Right lobe of liver (tissue), 6 donors: ENCODE results near the gene PIK3R5. TPM values are rescaled to one million over a fixed set of nuclear protein-coding genes. Genes with fewer than 3 reads are reported as not detected.

Experiments used
- ATAC-seq, 4 donors: fragments of 200-7000 bp; cut with Tn5 transposase; one replicate each; pipeline ENCODE4 v1.9.1; 2020; ENCODE audit warnings: mild to moderate bottlenecking in 4 of 4, moderate library complexity in 4 of 4
- DNase-seq, 3 donors: peaks; one replicate each; pipeline ENCODE4 v3.0.0-alpha.2; 2020
- H3K27ac ChIP-seq, 3 donors: fragments of 200-600 bp; one replicate each; pipeline ENCODE4 v1.8.0; 2022
- H3K27me3 ChIP-seq, 2 donors: fragments of 200-600 bp; one replicate each; pipeline ENCODE4 v1.8.0; 2022
- H3K36me3 ChIP-seq, 4 donors: fragments of 200-600 bp; sonication (generic) in 1 of 4; one replicate each; pipeline versions ENCODE4 v1.5.1 to v1.8.0; 2017 to 2022; ENCODE audit warnings: control low read depth in 1 of 4
- H3K4me1 ChIP-seq, 4 donors: fragments of 200-600 bp; sonication (generic) in 1 of 4; one replicate each; pipeline versions ENCODE4 v1.5.1 to v1.8.0; 2017 to 2022; ENCODE audit warnings: control low read depth in 1 of 4
- H3K4me3 ChIP-seq, 3 donors: fragments of 200-600 bp; one replicate each; pipeline ENCODE4 v1.8.0; 2022
- H3K9me3 ChIP-seq, 4 donors: fragments of 200-600 bp; sonication (generic) in 1 of 4; one replicate each; pipeline versions ENCODE4 v1.5.1 to v1.8.0; 2017 to 2022; ENCODE audit warnings: control low read depth in 1 of 4
- POLR2A ChIP-seq: fragments of 450-650 bp; IDR thresholded peaks from one replicate; pipeline ENCODE4 v1.6.1; 2017; ENCODE audit warnings: antibody characterized with exemption, mild to moderate bottlenecking
- WGBS: methylation state at CpG from one replicate; pipeline ENCODE4 v1.1.6; 2018; ENCODE audit warnings: low coverage, low lambda C conversion rate; ENCODE audit not compliant: insufficient coverage; ENCODE audit errors: missing lambda C conversion rate; 5-methylcytosine and 5-hydroxymethylcytosine counted together
- intact Hi-C, 2 donors: fragments of 100-400 bp; cut with DNase I; formaldehyde crosslinking; loops; one replicate each; pipeline versions ENCODE4 v1.11.2 to v1.14.1; 2022
- total RNA-seq, 6 experiments: library from RNA; depleted of rRNA in 2 of 6; stranded (reverse); fragments of >200 nt in 2 of 6; fragmentation: NEBNext Ultra II Directional in 3 of 6; extraction: Animal tissue kit (Norgen Biotek cat#: 25700) in 3 of 6; gene quantifications; one replicate each; pipeline versions ENCODE4 v1.1.0 to v1.2.4, GENCODE V29; 2016 to 2023
- TF ChIP-seq, protein P1 (sequence below), 4 donors: fragments of 200-600 bp in 3 of 4; fragments of 450-650 bp in 1 of 4; IDR thresholded peaks; one replicate each; pipeline versions ENCODE4 v1.5.1 to v1.8.0; 2016 to 2022; ENCODE audit warnings: antibody characterized with exemption in 4 of 4, mild to moderate bottlenecking in 2 of 4
- donor health status: DM: no; HTN: yes; CAD: no.
- donor health status: DM: no; HTN: no; CAD: no.
- donor health status: DM: no; HTN: no; CAD: no.
- donor health status: DM: no; HTN: yes; CAD: no.
- donor health status: DM: no; HTN: yes; CAD: no.

Gene PIK3R5
- total RNA-seq, 6 experiments from 2014 or later, result 3.7 to 6.5 (median 5.0) TPM

DNA sequence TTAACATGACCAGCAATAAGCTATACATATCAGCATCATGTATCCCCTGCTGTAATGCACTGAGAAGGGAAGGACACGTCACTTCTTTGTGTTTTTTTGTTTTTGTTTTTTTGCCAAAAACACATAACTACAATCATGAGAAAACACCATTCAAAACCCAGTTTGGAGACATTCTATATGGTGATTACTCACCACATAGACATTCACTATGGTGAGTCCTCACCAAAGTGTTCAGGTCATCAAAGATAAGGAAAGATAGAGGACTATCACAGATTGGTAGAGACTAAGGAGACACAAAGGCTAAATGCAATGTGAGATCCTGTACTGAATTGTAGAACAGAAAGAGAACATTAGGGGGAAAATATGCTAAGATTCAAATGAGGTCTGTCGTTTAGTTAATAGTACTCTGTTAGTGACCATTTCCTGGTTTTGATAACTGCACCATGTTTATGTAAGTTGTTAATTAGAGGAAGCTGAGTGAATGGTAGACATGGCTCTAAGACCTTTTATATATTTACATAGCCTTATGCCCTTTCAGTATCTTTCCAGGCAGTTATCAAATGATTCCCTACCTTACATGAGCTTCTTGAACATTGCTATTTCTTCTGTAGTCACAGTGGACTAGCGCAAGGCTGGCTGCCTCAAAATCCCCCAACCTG lies 46.6 kb downstream of the PIK3R5 start:
- no peak overlapping the region for H3K27ac ChIP-seq
- 33% methylated on average over 3 of the region's 3 CpGs for WGBS
- no peaks in the 10 kb centered on the region for H3K36me3 ChIP-seq
- no peak for TF ChIP-seq POLR2A
- TF ChIP-seq, protein P1, sequence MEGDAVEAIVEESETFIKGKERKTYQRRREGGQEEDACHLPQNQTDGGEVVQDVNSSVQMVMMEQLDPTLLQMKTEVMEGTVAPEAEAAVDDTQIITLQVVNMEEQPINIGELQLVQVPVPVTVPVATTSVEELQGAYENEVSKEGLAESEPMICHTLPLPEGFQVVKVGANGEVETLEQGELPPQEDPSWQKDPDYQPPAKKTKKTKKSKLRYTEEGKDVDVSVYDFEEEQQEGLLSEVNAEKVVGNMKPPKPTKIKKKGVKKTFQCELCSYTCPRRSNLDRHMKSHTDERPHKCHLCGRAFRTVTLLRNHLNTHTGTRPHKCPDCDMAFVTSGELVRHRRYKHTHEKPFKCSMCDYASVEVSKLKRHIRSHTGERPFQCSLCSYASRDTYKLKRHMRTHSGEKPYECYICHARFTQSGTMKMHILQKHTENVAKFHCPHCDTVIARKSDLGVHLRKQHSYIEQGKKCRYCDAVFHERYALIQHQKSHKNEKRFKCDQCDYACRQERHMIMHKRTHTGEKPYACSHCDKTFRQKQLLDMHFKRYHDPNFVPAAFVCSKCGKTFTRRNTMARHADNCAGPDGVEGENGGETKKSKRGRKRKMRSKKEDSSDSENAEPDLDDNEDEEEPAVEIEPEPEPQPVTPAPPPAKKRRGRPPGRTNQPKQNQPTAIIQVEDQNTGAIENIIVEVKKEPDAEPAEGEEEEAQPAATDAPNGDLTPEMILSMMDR (IDR thresholded peaks at IDR 0.05), result no peak
- DNase-seq (no peak), ATAC-seq (no peak)
- no peaks in the 10 kb centered on the region for H3K27me3 ChIP-seq
- no peaks in the 10 kb centered on the region for H3K4me1 ChIP-seq
- peaks cover 0 to 7% (median 0%) of the 10 kb centered on the region in 4 donors for H3K9me3 ChIP-seq
- intact Hi-C loops, result no loop called here
- H3K4me3 ChIP-seq, result no peak overlapping the region

DNA sequence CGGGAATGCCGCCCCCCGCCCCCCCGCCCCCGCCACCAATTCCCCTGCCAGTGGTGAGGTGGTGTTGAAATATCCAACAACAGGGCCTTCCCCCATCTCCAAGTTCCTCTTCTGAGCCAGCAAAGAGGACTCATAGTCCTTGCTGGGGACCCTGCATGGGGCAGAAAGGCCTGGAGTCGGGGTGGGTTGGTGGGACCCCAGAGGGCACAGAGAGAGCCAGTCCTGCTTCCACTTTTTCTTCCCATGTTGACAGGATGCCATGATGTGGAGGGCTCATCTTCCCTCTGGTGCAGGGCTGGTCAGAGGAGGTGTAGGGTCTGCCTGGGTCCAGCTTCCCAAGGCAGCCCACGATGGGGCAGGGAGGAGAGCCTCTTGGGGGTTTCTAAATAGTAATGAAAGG lies 49.0 kb downstream of the PIK3R5 start:
- ATAC-seq, result peak; percentile 58 to 72 (median 64)
- Histone ChIP-seq H3K4me1 (no peaks in the 10 kb centered on the region), H3K9me3 (peaks cover 0 to 7% (median 0%) of the 10 kb centered on the region in 4 donors), H3K36me3 (no peaks in the 10 kb centered on the region), H3K27ac (peak overlapping the region in 1 of 3 donors; percentile 33), H3K4me3 (no peak overlapping the region), H3K27me3 (no peaks in the 10 kb centered on the region)
- DNase-seq, result no peak
- TF ChIP-seq, protein P1 (IDR thresholded peaks at IDR 0.05), result no peak
- no peak for TF ChIP-seq POLR2A
- no CpG with 5 or more reads among the region's 7 CpGs for WGBS
- intact Hi-C loops, result no loop called here

DNA sequence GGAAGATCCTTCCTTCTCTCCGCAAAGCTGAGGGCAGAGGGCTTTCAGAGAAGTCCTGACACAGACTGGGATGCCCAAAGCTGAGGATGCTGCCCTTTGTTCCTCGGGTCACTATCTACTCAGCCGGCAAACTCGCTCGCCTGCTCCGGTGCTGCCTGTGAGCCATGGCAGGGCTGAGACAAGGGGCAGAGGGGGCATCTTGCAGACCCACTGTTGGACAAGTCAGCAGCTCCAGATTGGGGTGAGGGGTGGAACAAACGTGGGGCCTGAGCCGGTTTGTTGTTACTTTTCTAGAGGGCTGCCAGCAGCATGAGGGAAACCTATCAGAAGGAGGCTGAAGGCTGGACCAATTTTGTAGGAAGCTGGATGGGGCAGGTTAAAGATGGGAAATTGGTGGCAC lies 51.0 kb downstream of the PIK3R5 start:
- DNase-seq, result no peak
- no peak overlapping the region for H3K27ac ChIP-seq

DNA sequence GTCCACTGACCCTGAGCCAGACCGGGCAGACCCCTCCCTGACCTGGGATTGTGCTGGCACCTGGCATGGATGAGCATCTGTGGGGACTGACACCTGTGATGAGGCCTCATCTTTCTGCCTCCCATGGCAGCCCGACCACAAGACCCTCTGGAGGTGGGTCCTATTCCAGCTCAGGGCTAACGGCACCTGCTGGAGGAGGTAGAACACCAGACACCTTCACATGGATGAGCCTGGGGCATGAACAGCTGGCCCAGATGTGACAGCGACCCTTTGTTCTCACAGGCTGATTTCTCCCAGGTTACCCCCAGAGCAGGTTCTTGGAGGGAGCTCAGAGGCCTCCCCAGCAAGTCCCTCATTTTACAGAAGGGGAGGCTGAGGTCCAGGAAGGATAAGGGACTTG lies 51.6 kb downstream of the PIK3R5 start:
- ATAC-seq (no peak), DNase-seq (no peak)
- Histone ChIP-seq H3K27me3 (no peaks in the 10 kb centered on the region), H3K4me3 (no peak overlapping the region), H3K36me3 (no peaks in the 10 kb centered on the region), H3K9me3 (peaks cover 0 to 7% (median 0%) of the 10 kb centered on the region in 4 donors), H3K4me1 (no peaks in the 10 kb centered on the region), H3K27ac (no peak overlapping the region)
- intact Hi-C loops, result no loop called here
- WGBS, result 62% methylated on average over 3 of the region's 4 CpGs
- TF ChIP-seq, protein P1 (IDR thresholded peaks at IDR 0.05), result no peak
- TF ChIP-seq POLR2A, result no peak

More for the DNA sequence above, 51.0 kb downstream of the PIK3R5 start:
- Histone ChIP-seq H3K4me3 (no peak overlapping the region), H3K4me1 (no peaks in the 10 kb centered on the region), H3K27me3 (no peaks in the 10 kb centered on the region), H3K9me3 (peaks cover 0 to 7% (median 0%) of the 10 kb centered on the region in 4 donors), H3K36me3 (no peaks in the 10 kb centered on the region)
- TF ChIP-seq, protein P1 (IDR thresholded peaks at IDR 0.05), result no peak
- TF ChIP-seq POLR2A, result no peak
- WGBS, result 68% methylated on average over 2 of the region's 8 CpGs
- no peak for ATAC-seq
- intact Hi-C loops, result no loop called here
